ENCODE results near the gene INPP4A.

The INPP4A gene

DNA sequence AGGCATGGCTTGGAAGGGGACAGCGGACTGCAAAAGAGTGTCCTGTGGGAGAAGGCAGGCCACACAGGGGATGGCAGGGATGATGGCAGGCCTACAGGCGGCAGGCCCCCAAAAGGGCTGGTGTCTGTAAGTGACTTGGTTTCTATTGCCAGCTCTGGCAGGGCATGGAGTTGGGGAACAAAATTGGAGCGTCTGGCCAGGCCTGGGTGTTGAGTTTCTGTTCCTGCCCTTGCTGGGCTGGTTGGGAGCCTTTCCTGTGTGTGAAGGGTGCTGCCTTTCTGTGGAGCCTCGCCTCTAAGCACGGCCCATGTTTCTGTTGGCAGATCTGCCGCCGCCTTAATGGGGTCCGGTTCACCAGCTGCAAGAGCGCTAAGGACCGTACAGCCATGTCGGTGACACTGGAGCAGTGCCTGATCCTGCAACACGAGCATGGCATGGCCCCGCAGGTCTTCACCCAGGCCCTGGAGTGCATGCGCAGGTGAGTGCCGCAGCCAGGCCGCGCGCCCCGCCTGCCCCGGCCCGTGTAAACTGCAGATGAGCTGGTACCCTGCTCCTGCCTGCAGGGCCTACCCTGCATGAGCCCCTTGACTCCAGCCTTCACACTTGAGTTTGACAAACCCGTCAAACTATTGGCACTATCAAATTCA, 132.1 kb downstream of the INPP4A start:
- DNase-seq (ENCODE audit: low read depth): no peak
- TF ChIP-seq, protein P1, sequence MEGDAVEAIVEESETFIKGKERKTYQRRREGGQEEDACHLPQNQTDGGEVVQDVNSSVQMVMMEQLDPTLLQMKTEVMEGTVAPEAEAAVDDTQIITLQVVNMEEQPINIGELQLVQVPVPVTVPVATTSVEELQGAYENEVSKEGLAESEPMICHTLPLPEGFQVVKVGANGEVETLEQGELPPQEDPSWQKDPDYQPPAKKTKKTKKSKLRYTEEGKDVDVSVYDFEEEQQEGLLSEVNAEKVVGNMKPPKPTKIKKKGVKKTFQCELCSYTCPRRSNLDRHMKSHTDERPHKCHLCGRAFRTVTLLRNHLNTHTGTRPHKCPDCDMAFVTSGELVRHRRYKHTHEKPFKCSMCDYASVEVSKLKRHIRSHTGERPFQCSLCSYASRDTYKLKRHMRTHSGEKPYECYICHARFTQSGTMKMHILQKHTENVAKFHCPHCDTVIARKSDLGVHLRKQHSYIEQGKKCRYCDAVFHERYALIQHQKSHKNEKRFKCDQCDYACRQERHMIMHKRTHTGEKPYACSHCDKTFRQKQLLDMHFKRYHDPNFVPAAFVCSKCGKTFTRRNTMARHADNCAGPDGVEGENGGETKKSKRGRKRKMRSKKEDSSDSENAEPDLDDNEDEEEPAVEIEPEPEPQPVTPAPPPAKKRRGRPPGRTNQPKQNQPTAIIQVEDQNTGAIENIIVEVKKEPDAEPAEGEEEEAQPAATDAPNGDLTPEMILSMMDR (conservative IDR thresholded peaks at IDR 0.05; ENCODE audit: control insufficient read depth, insufficient read depth, low read depth, low read length): no peak
- H3K4me3 ChIP-seq (ENCODE audit: control insufficient read depth, low read depth, low read length): no peak overlapping the region

DNA sequence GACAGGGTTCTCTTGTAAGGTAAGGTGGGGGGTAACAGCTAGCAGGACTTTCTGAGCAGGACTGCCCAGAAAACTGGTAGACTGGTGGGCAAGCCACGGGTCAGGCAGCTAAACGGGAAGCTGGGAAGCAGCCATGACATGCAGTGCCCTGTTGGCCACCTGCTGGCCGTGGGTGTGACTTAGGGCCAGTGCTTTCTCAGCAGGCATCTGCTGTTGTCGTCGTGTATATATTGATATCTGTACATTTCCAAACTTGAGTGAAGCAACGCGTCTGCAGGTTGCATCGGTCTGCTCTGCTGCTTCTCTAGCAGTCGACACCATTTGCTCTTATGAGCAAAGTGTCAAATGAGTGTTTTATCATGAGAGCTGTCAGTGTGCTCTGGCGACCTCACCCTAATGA, 132.7 kb downstream of the INPP4A start:
- DNase-seq (ENCODE audit: low read depth): no peak
- no peak overlapping the region for H3K4me3 ChIP-seq (ENCODE audit: control insufficient read depth, low read depth, low read length)
- TF ChIP-seq, protein P1 (conservative IDR thresholded peaks at IDR 0.05; ENCODE audit: control insufficient read depth, insufficient read depth, low read depth, low read length): peak; percentile 6

DNA sequence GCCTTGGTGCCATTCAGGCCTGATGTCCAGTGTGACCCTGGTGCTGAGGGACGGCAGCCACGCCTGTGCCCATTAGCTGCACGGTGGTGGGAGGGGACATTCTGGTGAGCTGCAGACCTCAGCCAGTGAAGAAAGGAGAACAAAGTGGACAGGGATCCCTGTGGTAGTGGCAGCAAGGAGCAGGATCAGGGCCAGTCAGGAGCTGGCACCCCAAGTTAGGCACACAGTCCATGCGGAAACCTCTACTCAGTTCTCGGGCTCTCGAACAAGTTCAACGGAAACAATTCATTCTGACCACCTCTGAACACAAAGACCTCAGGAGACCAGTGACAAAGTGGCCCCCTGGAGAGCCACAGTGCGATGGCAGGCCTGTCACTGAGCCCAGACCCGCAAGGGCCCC, 133.6 kb downstream of the INPP4A start:
- no peak for DNase-seq (ENCODE audit: low read depth)
- H3K4me3 ChIP-seq (ENCODE audit: control insufficient read depth, low read depth, low read length): no peak overlapping the region
- TF ChIP-seq, protein P1 (conservative IDR thresholded peaks at IDR 0.05; ENCODE audit: control insufficient read depth, insufficient read depth, low read depth, low read length): no peak

DNA sequence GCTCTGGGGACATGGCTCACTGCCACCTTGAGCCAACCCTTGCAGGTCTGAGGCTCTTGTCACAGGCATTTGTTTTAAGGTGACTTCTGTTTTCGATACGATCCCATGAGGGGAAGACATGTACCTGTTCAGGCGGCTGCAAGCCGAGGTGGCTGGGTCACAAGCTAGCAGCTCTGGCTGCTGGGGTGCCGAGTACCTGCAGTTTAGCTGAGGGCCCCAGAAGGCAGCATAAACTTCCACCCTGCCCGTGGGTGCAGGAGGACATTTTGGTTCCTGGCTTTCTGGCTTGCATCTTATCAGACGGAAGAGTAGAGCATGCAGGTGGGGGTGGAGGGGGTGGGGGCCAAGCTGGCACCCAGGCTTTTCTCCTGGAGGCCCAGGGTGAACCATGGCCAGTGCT, 135.3 kb downstream of the INPP4A start:
- no peak for DNase-seq (ENCODE audit: low read depth)
- H3K4me3 ChIP-seq (ENCODE audit: control insufficient read depth, low read depth, low read length): no peak overlapping the region
- TF ChIP-seq, protein P1 (conservative IDR thresholded peaks at IDR 0.05; ENCODE audit: control insufficient read depth, insufficient read depth, low read depth, low read length): no peak

GRCh38 chr2:98580656-98581284, 136.1 kb downstream of the INPP4A start:
- no peak for DNase-seq (ENCODE audit: low read depth)
- TF ChIP-seq, protein P1 (conservative IDR thresholded peaks at IDR 0.05; ENCODE audit: control insufficient read depth, insufficient read depth, low read depth, low read length): no peak
- no peak overlapping the region for H3K4me3 ChIP-seq (ENCODE audit: control insufficient read depth, low read depth, low read length)

DNA sequence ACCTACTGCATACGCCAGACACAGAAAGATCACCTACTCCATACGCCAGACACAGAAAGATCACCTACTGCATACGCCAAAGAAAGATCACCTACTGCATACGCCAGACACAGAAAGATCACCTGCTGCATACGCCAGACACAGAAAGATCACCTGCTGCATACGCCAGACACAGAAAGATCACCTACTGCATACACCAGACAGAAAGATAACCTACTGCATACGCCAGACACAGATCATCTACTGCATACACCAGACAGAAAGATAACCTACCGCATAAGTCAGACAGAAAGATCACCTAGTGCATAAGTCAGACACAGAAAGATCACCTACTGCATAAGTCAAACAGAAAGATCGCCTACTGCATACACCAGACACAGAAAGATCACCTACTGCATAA, 137.9 kb downstream of the INPP4A start:
- TF ChIP-seq, protein P1 (conservative IDR thresholded peaks at IDR 0.05; ENCODE audit: control insufficient read depth, insufficient read depth, low read depth, low read length): no peak
- H3K4me3 ChIP-seq (ENCODE audit: control insufficient read depth, low read depth, low read length): no peak overlapping the region
- DNase-seq (ENCODE audit: low read depth): no peak

Measured in fibroblast of mammary gland (primary cell).